HS-27A (cell line): ENCODE results near the gene MAP7.
"Not testable (repeated sequence)": the region's sequence is repeated elsewhere in the genome, so short reads cannot be mapped to it uniquely, and the experiment has no call there.

Experiments used
- DNase-seq: peaks from one replicate; pipeline ENCODE4 v3.0.0-alpha.2; 2012; ENCODE audit warnings: low read depth, missing footprints

Gene MAP7

GRCh38 chr6:136375836-136376235 is 174.4 kb downstream of the MAP7 start:
- DNase-seq, result not testable (repeated sequence)

- DNase-seq, result no peak
Measured at GRCh38 chr6:136371959-136372358, 178.3 kb downstream of the MAP7 start.

GRCh38 chr6:136370988-136371728 is 179.1 kb downstream of the MAP7 start:
- no peak for DNase-seq

GRCh38 chr6:136365776-136366354 is 184.4 kb downstream of the MAP7 start:
- DNase-seq, result no peak

- no peak for DNase-seq
Measured at GRCh38 chr6:136362421-136363356, 187.5 kb downstream of the MAP7 start.

GRCh38 chr6:136361787-136362186 is 188.4 kb downstream of the MAP7 start:
- DNase-seq, result no peak

GRCh38 chr6:136360783-136361182 is 189.4 kb downstream of the MAP7 start:
- no peak for DNase-seq

GRCh38 chr6:136359851-136360250 is 190.4 kb downstream of the MAP7 start:
- no peak for DNase-seq

- DNase-seq, result no peak
Measured at GRCh38 chr6:136351518-136352110, 198.6 kb downstream of the MAP7 start.

- no peak for DNase-seq
Measured at GRCh38 chr6:136350914-136351313, 199.3 kb downstream of the MAP7 start.

- DNase-seq, result no peak
Measured at GRCh38 chr6:136347847-136348246, 202.4 kb downstream of the MAP7 start.

GRCh38 chr6:136345145-136345544 is 205.1 kb downstream of the MAP7 start:
- DNase-seq, result no peak

- peak; percentile 8 for DNase-seq
Measured at GRCh38 chr6:136344420-136344819, 205.8 kb downstream of the MAP7 start.

- no peak for DNase-seq
Measured at GRCh38 chr6:136343700-136344099, 206.5 kb downstream of the MAP7 start.

GRCh38 chr6:136343275-136343674 is 206.9 kb downstream of the MAP7 start:
- no peak for DNase-seq

- no peak for DNase-seq
Measured at GRCh38 chr6:136341967-136342366, 208.3 kb downstream of the MAP7 start.

- DNase-seq, result no peak
Measured at GRCh38 chr6:136341367-136341766, 208.9 kb downstream of the MAP7 start.

GRCh38 chr6:136338486-136338885 is 211.7 kb downstream of the MAP7 start:
- no peak for DNase-seq

- no peak for DNase-seq
Measured at GRCh38 chr6:136337606-136338005, 212.6 kb downstream of the MAP7 start.

GRCh38 chr6:136337121-136337520 is 213.1 kb downstream of the MAP7 start:
- no peak for DNase-seq

GRCh38 chr6:136335736-136336363 is 214.4 kb downstream of the MAP7 start:
- DNase-seq, result no peak

- DNase-seq, result no peak
Measured at GRCh38 chr6:136334853-136335252, 215.4 kb downstream of the MAP7 start.
